SU-DHL-6 (cell line): ENCODE results near the gene STX8.

ENCODE experiments used
- H2AFZ ChIP-seq: fragments of 200-600 bp; sonication (generic); 2 replicates; pipeline ENCODE4 v1.6.1; 2014; ENCODE audit warnings: low read depth, mild to moderate bottlenecking, moderate library complexity, mixed read lengths, antibody characterized with exemption, low read length; ENCODE audit not compliant: severe bottlenecking
- H3F3A ChIP-seq: fragments of 200-600 bp; shearing (Covaris generic); 2 replicates; pipeline ENCODE4 v1.6.0; 2016; ENCODE audit warnings: antibody characterized with exemption, mild to moderate bottlenecking; ENCODE audit not compliant: insufficient read depth
- H3K27ac ChIP-seq: fragments of 200-600 bp; sonication (generic); 2 replicates; pipeline ENCODE4 v1.5.1; 2016; ENCODE audit warnings: low read depth, mild to moderate bottlenecking, low read length, moderate library complexity, mixed read lengths
- H3K27me3 ChIP-seq: fragments of 200-600 bp; sonication (generic), shearing (Covaris generic); 2 replicates; pipeline ENCODE4 v1.6.0; 2014; ENCODE audit warnings: mild to moderate bottlenecking, low read length
- H3K36me3 ChIP-seq: fragments of 200-600 bp; sonication (generic); 2 replicates; pipeline ENCODE4 v1.6.1; 2014; ENCODE audit warnings: mild to moderate bottlenecking, low read length, mixed read lengths
- H3K4me2 ChIP-seq: fragments of 300-600, 200-600 bp; shearing (Covaris generic), sonication (generic); 2 replicates; pipeline ENCODE4 v1.6.0; 2014; ENCODE audit warnings: low read length, low read depth, mild to moderate bottlenecking; ENCODE audit not compliant: poor library complexity, severe bottlenecking
- H3K4me3 ChIP-seq: fragments of 200-600 bp; sonication (generic); 2 replicates; pipeline ENCODE4 v1.5.1; 2014; ENCODE audit warnings: antibody characterized with exemption, low read length, mild to moderate bottlenecking, mixed read lengths; ENCODE audit not compliant: insufficient read depth, poor library complexity, severe bottlenecking
- H3K79me2 ChIP-seq: fragments of 200-600 bp; sonication (generic); 2 replicates; pipeline ENCODE4 v1.6.1; 2014; ENCODE audit warnings: mild to moderate bottlenecking, low read length, moderate library complexity; ENCODE audit not compliant: insufficient read depth
- H3K9ac ChIP-seq: fragments of 200-600 bp; sonication (generic); 2 replicates; pipeline ENCODE4 v1.7.0; 2014; ENCODE audit warnings: mild to moderate bottlenecking, low read length
- H3K9me2 ChIP-seq: fragments of 200-600 bp; sonication (generic); replicated peaks from 2 replicates; pipeline ENCODE4 v1.6.1; 2014; ENCODE audit warnings: low read length; ENCODE audit not compliant: insufficient read depth
- H3K9me3 ChIP-seq: fragments of 200-600 bp; sonication (generic); 2 replicates; pipeline ENCODE4 v1.6.1; 2014; ENCODE audit warnings: low read length, mixed read lengths; ENCODE audit not compliant: insufficient read depth
- H4K20me1 ChIP-seq: fragments of 200-600 bp; sonication (generic); 2 replicates; pipeline ENCODE4 v1.6.1; 2014; ENCODE audit warnings: low read depth, mild to moderate bottlenecking, antibody characterized with exemption, low read length, moderate library complexity, mixed read lengths
- CTCF ChIP-seq: fragments of 200-600 bp; sonication (generic); IDR thresholded peaks from one replicate; pipeline ENCODE4 v1.5.1; 2017; ENCODE audit warnings: antibody characterized with exemption, mild to moderate bottlenecking, low read length, moderate library complexity; ENCODE audit not compliant: insufficient read depth, poor library complexity, severe bottlenecking
- EZH2phosphoT487 ChIP-seq: fragments of 200-600 bp; sonication (generic), shearing (Covaris generic); conservative IDR thresholded peaks from 2 replicates; pipeline ENCODE4 v1.6.1; 2018; ENCODE audit warnings: mild to moderate bottlenecking, antibody characterized with exemption, low read length, moderate library complexity, mixed read lengths

The STX8 gene

GRCh38 chr17:9363440-9364350 lies 211.9 kb downstream of the STX8 start:
- Histone ChIP-seq H3K4me3 (no peak overlapping the region), H3K79me2 (no peaks in the 10 kb centered on the region), H4K20me1 (no peaks in the 10 kb centered on the region), H3K9me2 (no peaks in the 10 kb centered on the region), H3K9me3 (no peaks in the 10 kb centered on the region), H3K4me2 (no peak overlapping the region), H3K36me3 (no peaks in the 10 kb centered on the region), H3K27me3 (no peaks in the 10 kb centered on the region), H3K27ac (no peak overlapping the region), H3K9ac (no peak overlapping the region), H3F3A (no peaks in the 10 kb centered on the region), H2AFZ (no peak overlapping the region)
- TF ChIP-seq EZH2phosphoT487: no peak
- TF ChIP-seq CTCF: no peak

- H3K9me2 ChIP-seq: no peaks in the 10 kb centered on the region
- no peak overlapping the region for H3K9ac ChIP-seq
Measured at GRCh38 chr17:9361188-9361955, 214.2 kb downstream of the STX8 start.

DNA sequence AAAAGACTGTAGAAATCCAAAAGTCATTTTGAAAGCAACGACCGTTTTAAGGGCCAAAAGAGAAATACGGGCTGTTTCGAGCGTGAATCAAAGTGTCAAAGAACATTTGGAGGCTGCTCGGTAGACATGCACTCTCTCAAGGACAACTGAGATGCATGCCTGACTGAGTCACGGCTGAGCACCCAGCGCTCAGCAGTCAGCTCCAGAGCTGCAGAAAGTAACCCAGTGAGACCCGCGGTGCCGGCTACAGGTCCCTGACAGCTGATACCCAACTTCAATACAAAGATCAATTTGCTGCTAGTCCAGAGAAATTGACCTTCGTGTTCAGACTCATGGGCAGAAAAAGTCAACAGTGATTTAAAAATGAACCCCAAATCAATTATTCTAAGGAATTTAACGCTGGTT lies 214.9 kb downstream of the STX8 start:
- TF ChIP-seq CTCF: no peak
- no peak for TF ChIP-seq EZH2phosphoT487

More at GRCh38 chr17:9361188-9361955, 214.2 kb downstream of the STX8 start:
- Histone ChIP-seq H3K4me3 (no peak overlapping the region), H3K4me2 (no peak overlapping the region), H3K9me3 (no peaks in the 10 kb centered on the region), H3F3A (no peaks in the 10 kb centered on the region), H3K79me2 (no peaks in the 10 kb centered on the region), H4K20me1 (no peaks in the 10 kb centered on the region), H3K27me3 (no peaks in the 10 kb centered on the region), H2AFZ (no peak overlapping the region), H3K36me3 (no peaks in the 10 kb centered on the region), H3K27ac (no peak overlapping the region)
- TF ChIP-seq CTCF (no peak), EZH2phosphoT487 (no peak)

More for the DNA sequence above, 214.9 kb downstream of the STX8 start:
- H4K20me1 ChIP-seq: no peaks in the 10 kb centered on the region
- H3K4me3 ChIP-seq: no peak overlapping the region
- no peaks in the 10 kb centered on the region for H3K79me2 ChIP-seq
- no peaks in the 10 kb centered on the region for H3F3A ChIP-seq
- no peak overlapping the region for H3K9ac ChIP-seq
- no peak overlapping the region for H3K27ac ChIP-seq
- no peak overlapping the region for H3K4me2 ChIP-seq
- H3K9me2 ChIP-seq: no peaks in the 10 kb centered on the region
- H3K27me3 ChIP-seq: no peaks in the 10 kb centered on the region
- no peaks in the 10 kb centered on the region for H3K36me3 ChIP-seq
- H3K9me3 ChIP-seq: no peaks in the 10 kb centered on the region
- H2AFZ ChIP-seq: no peak overlapping the region
